IMR-90 (cell line): ENCODE measurements around the gene TRIM4. TPM values are rescaled to one million over a fixed set of nuclear protein-coding genes. Genes with fewer than 3 reads are reported as not detected.

ENCODE experiments used
- ATAC-seq: fragments of 200-7000 bp; cut with Tn5 transposase; 2 replicates; pipeline ENCODE4 v1.9.1; 2020; ENCODE audit warnings: low read depth, mild to moderate bottlenecking, moderate library complexity
- BruUV-seq: library from RNA; stranded (reverse); fragments of 400-500 nt; replicated peaks from 2 replicates; lab custom pipeline; 2021; lab: Mats Ljungman, UMichigan
- CTCF ChIA-PET: fragments of 300-600 bp; formaldehyde crosslinking; extraction: SDS; loops from one replicate; lab custom pipeline; 2021; ENCODE audit warnings: antibody characterized with exemption; lab: Yijun Ruan, JAX
- POLR2A ChIA-PET: fragments of 300-600 bp; sonication (Branson Sonifier 250); formaldehyde crosslinking; loops from one replicate; lab custom pipeline; 2022; ENCODE audit warnings: antibody characterized with exemption; ENCODE audit not compliant: unreplicated experiment; lab: Charles Lee
- DNase-seq: peaks from one replicate; pipeline ENCODE4 v3.0.0; 2013
- H2AFZ ChIP-seq: replicated peaks from 2 replicates; pipeline ENCODE3; 2013; ENCODE audit warnings: low read length, mild to moderate bottlenecking; ENCODE audit not compliant: poor library complexity
- H2AK5ac ChIP-seq: 2 replicates; pipeline ENCODE4 v1.6.1; 2013; ENCODE audit warnings: low read depth, low read length, inconsistent platforms
- H2AK9ac ChIP-seq: replicated peaks from 2 replicates; pipeline ENCODE3; 2013; ENCODE audit warnings: mild to moderate bottlenecking, low read depth, low read length, moderate library complexity; ENCODE audit not compliant: poor library complexity
- H2BK120ac ChIP-seq: 2 replicates; pipeline ENCODE4 v1.6.1; 2013; ENCODE audit warnings: low read depth, low read length, inconsistent platforms
- H2BK15ac ChIP-seq: 3 replicates; pipeline ENCODE4 v1.6.1; 2013; ENCODE audit warnings: low read depth, low read length, inconsistent platforms
- H2BK20ac ChIP-seq: 2 replicates; pipeline ENCODE4 v1.6.1; 2013; ENCODE audit warnings: low read depth, mild to moderate bottlenecking, inconsistent platforms, low read length, moderate library complexity
- H2BK5ac ChIP-seq: 2 replicates; pipeline ENCODE4 v1.6.1; 2013; ENCODE audit warnings: mild to moderate bottlenecking, low read depth, low read length, inconsistent platforms; ENCODE audit not compliant: poor library complexity, severe bottlenecking
- H3K14ac ChIP-seq: replicated peaks from 2 replicates; pipeline ENCODE4 v1.6.1; 2013; ENCODE audit warnings: low read depth, low read length, inconsistent platforms
- H3K18ac ChIP-seq: 2 replicates; pipeline ENCODE4 v1.6.1; 2013; ENCODE audit warnings: low read depth, low read length, control low read depth
- H3K23ac ChIP-seq: 2 replicates; pipeline ENCODE4 v1.6.1; 2013; ENCODE audit warnings: low read depth, low read length, inconsistent platforms
- H3K27ac ChIP-seq: 2 replicates; pipeline ENCODE4 v1.5.1; 2013; ENCODE audit warnings: mild to moderate bottlenecking, control low read depth, low read length; ENCODE audit not compliant: insufficient read depth
- H3K27me3 ChIP-seq: 2 replicates; pipeline ENCODE4 v1.6.1; 2013; ENCODE audit warnings: low read length; ENCODE audit not compliant: control insufficient read depth, insufficient read depth
- H3K36me3 ChIP-seq: 2 replicates; pipeline ENCODE4 v1.6.1; 2013; ENCODE audit warnings: low read length, mixed read lengths; ENCODE audit not compliant: control insufficient read depth, insufficient read depth
- H3K4ac ChIP-seq: 2 replicates; pipeline ENCODE4 v1.6.1; 2013; ENCODE audit warnings: low read depth, low read length, inconsistent platforms
- H3K4me1 ChIP-seq: 2 replicates; pipeline ENCODE4 v1.6.1; 2013; ENCODE audit warnings: low read length, mixed read lengths; ENCODE audit not compliant: control insufficient read depth, insufficient read depth
- H3K4me2 ChIP-seq: 2 replicates; pipeline ENCODE4 v1.6.1; 2013; ENCODE audit warnings: low read depth, mild to moderate bottlenecking, control low read depth, low read length, moderate library complexity
- H3K4me3 ChIP-seq: 2 replicates; pipeline ENCODE4 v1.5.1; 2013; ENCODE audit warnings: low read depth, mild to moderate bottlenecking, control low read depth, low read length, moderate library complexity; ENCODE audit not compliant: insufficient read depth
- H3K56ac ChIP-seq: 2 replicates; pipeline ENCODE4 v1.6.1; 2013; ENCODE audit warnings: low read length, inconsistent platforms; ENCODE audit not compliant: insufficient read depth; ENCODE audit errors: extremely low read depth
- H3K79me1 ChIP-seq, 2 experiments: 2 replicates each; pipeline ENCODE4 v1.6.1; 2013; ENCODE audit warnings: low read length in 2 of 2, inconsistent platforms in 1 of 2, low read depth in 1 of 2
- H3K9ac ChIP-seq: 2 replicates; pipeline ENCODE4 v1.6.1; 2013; ENCODE audit warnings: low read depth, low read length, control low read depth
- H3K9me1 ChIP-seq: 2 replicates; pipeline ENCODE4 v1.6.1; 2013; ENCODE audit warnings: low read length, inconsistent platforms; ENCODE audit not compliant: insufficient read depth
- H3K9me3 ChIP-seq: 2 replicates; pipeline ENCODE4 v1.6.1; 2013; ENCODE audit warnings: low read length; ENCODE audit not compliant: control insufficient read depth, insufficient read depth
- H4K20me1 ChIP-seq: 2 replicates; pipeline ENCODE4 v1.6.1; 2013; ENCODE audit warnings: low read length, inconsistent platforms; ENCODE audit not compliant: insufficient read depth
- H4K5ac ChIP-seq: 2 replicates; pipeline ENCODE4 v1.6.1; 2013; ENCODE audit warnings: mild to moderate bottlenecking, low read depth, low read length, control low read depth
- H4K8ac ChIP-seq, 2 experiments: 2 replicates each; pipeline ENCODE4 v1.6.1; 2013; ENCODE audit warnings: low read depth in 2 of 2, low read length in 2 of 2, control low read depth in 1 of 2, inconsistent platforms in 1 of 2
- H4K91ac ChIP-seq: 2 replicates; pipeline ENCODE4 v1.6.1; 2013; ENCODE audit warnings: low read depth, low read length, inconsistent platforms; ENCODE audit not compliant: insufficient read depth
- BHLHE40 ChIP-seq: fragments of 150-350 bp; IDR thresholded peaks from 2 replicates; pipeline ENCODE4 v1.6.1; 2016; ENCODE audit warnings: mild to moderate bottlenecking, low read depth, low read length
- CEBPB ChIP-seq: IDR thresholded peaks from 2 replicates; pipeline ENCODE4 v1.6.1; 2012; ENCODE audit warnings: low read depth, low read length, improper control_type of control experiment
- CHD1 ChIP-seq: IDR thresholded peaks from 2 replicates; pipeline ENCODE4 v1.6.1; 2012; ENCODE audit warnings: low read depth, low read length, improper control_type of control experiment
- FOS ChIP-seq: fragments of 150-350 bp; IDR thresholded peaks from 2 replicates; pipeline ENCODE4 v1.6.1; 2016; ENCODE audit warnings: low read depth, low read length
- MAFK ChIP-seq: IDR thresholded peaks from 2 replicates; pipeline ENCODE4 v1.6.1; 2012; ENCODE audit warnings: low read depth, low read length, improper control_type of control experiment
- MAZ ChIP-seq: IDR thresholded peaks from 2 replicates; pipeline ENCODE4 v1.6.1; 2012; ENCODE audit warnings: low read depth, mild to moderate bottlenecking, low read length, improper control_type of control experiment, moderate library complexity, borderline replicate concordance
- MXI1 ChIP-seq: IDR thresholded peaks from 2 replicates; pipeline ENCODE4 v1.6.1; 2012; ENCODE audit warnings: low read depth, mild to moderate bottlenecking, low read length, moderate library complexity, borderline replicate concordance
- NFE2L2 ChIP-seq: fragments of 150-350 bp; IDR thresholded peaks from 2 replicates; pipeline ENCODE4 v1.6.1; 2016; ENCODE audit warnings: low read depth, mild to moderate bottlenecking, low read length
- POLR2A ChIP-seq: IDR thresholded peaks from 2 replicates; pipeline ENCODE4 v1.6.1; 2012; ENCODE audit warnings: mild to moderate bottlenecking, low read depth, low read length
- RAD21 ChIP-seq: IDR thresholded peaks from 2 replicates; pipeline ENCODE4 v1.6.1; 2012; ENCODE audit warnings: low read length, improper control_type of control experiment
- RCOR1 ChIP-seq: IDR thresholded peaks from 2 replicates; pipeline ENCODE4 v1.6.1; 2012; ENCODE audit warnings: mild to moderate bottlenecking, low read length, improper control_type of control experiment; ENCODE audit not compliant: insufficient replicate concordance
- RFX5 ChIP-seq: IDR thresholded peaks from 2 replicates; pipeline ENCODE4 v1.8.0; 2012; ENCODE audit warnings: low read depth, mild to moderate bottlenecking, low read length, moderate library complexity
- SMC3 ChIP-seq: fragments of 150-350 bp; IDR thresholded peaks from 2 replicates; pipeline ENCODE4 v1.6.1; 2016; ENCODE audit warnings: low read depth, mild to moderate bottlenecking, antibody characterized with exemption, low read length, moderate library complexity
- WGBS, 2 experiments: methylation state at CpG; one replicate each; pipeline versions ENCODE4 v1.1.5 to v1.1.7; 2013; ENCODE audit warnings: missing lambda C conversion rate in 2 of 2; ENCODE audit not compliant: insufficient read length in 1 of 2; ENCODE audit errors: extremely low coverage in 2 of 2; 5-methylcytosine and 5-hydroxymethylcytosine counted together
- dilution Hi-C: fragments of 300-500 bp; cut with HindIII; formaldehyde crosslinking; loops from one replicate; pipeline ENCODE4 v1.14.3; 2018; ENCODE audit warnings: low sequenced_read_pairs; ENCODE audit not compliant: unreplicated experiment
- in situ Hi-C: fragments of 300-500 bp; cut with MboI; formaldehyde crosslinking; loops from 3 replicates; pipeline ENCODE4 v1.14.3; 2019; ENCODE audit warnings: low sequenced_read_pairs, inconsistent platforms, mixed read lengths
- intact Hi-C: fragments of 100-400 bp; cut with micrococcal nuclease; formaldehyde crosslinking; loops from 2 replicates; pipeline ENCODE4 v1.10.0; 2022
- polyA plus RNA-seq, 3 experiments: library from polyadenylated mRNA; depleted of rRNA; stranded (reverse); fragments of >200 nt; gene quantifications; 2 replicates each; pipeline ENCODE4 v1.2.3, GENCODE V29; 2012; ENCODE audit warnings: low replicate concordance in 1 of 3
- total RNA-seq: library from RNA; depleted of rRNA; stranded (reverse); fragments of >200 nt; gene quantifications from 2 replicates; pipeline ENCODE4 v1.2.3, GENCODE V29; 2012
- TF ChIP-seq, protein P1 (sequence below): conservative IDR thresholded peaks from 2 replicates; pipeline ENCODE4 v1.5.1; 2012; ENCODE audit warnings: mild to moderate bottlenecking, low read depth, low read length, improper control_type of control experiment
- TF ChIP-seq, protein P2 (sequence below): fragments of 150-350 bp; IDR thresholded peaks from 2 replicates; pipeline ENCODE4 v1.6.1; 2016; ENCODE audit warnings: low read depth, mild to moderate bottlenecking, low read length, moderate library complexity, borderline replicate concordance
- TF ChIP-seq, protein P3 (sequence below): fragments of 150-350 bp; IDR thresholded peaks from 2 replicates; pipeline ENCODE4 v1.6.1; 2017; ENCODE audit warnings: mild to moderate bottlenecking, antibody characterized with exemption, low read length, low read depth

Gene TRIM4
- total and polyA plus RNA-seq, 2 of the 4 experiments (the other 2 are of a cell fraction), result 10.6 to 13.4 TPM

DNA sequence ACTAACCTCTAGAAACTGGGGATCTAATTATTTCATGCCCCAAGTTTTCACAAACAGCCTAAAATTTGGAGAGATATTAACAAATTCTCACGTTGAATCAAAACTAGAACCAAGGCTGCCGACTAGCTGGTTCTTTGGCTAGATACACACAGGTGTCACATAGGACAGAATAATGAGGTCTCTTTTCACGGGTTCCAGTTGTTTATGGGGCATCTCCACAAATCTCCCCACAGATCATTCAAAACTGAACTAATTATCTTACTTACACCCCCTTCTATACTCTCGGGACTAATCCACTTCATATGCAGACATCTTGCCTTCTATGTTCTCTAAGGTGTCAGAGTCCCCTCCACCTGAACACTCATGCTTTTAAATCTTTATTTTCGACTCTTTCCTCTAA, 26.1 kb downstream of the TRIM4 start:
- no peak overlapping the region for H2BK120ac ChIP-seq
- no peak overlapping the region for H3K4ac ChIP-seq
- H3K18ac ChIP-seq, result no peak overlapping the region
- no peaks in the 10 kb centered on the region for H3K79me1 ChIP-seq
- no peak overlapping the region for H3K56ac ChIP-seq
- no TSS peak for BruUV-seq
- TF ChIP-seq SMC3 (no peak), FOS (no peak), MAZ (no peak), BHLHE40 (no peak), RFX5 (no peak), POLR2A (no peak), CHD1 (no peak), RAD21 (no peak), RCOR1 (no peak), MXI1 (no peak), NFE2L2 (no peak), MAFK (no peak), CEBPB (no peak)
- TF ChIP-seq, protein P1, sequence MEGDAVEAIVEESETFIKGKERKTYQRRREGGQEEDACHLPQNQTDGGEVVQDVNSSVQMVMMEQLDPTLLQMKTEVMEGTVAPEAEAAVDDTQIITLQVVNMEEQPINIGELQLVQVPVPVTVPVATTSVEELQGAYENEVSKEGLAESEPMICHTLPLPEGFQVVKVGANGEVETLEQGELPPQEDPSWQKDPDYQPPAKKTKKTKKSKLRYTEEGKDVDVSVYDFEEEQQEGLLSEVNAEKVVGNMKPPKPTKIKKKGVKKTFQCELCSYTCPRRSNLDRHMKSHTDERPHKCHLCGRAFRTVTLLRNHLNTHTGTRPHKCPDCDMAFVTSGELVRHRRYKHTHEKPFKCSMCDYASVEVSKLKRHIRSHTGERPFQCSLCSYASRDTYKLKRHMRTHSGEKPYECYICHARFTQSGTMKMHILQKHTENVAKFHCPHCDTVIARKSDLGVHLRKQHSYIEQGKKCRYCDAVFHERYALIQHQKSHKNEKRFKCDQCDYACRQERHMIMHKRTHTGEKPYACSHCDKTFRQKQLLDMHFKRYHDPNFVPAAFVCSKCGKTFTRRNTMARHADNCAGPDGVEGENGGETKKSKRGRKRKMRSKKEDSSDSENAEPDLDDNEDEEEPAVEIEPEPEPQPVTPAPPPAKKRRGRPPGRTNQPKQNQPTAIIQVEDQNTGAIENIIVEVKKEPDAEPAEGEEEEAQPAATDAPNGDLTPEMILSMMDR, result no peak
- TF ChIP-seq, protein P2, sequence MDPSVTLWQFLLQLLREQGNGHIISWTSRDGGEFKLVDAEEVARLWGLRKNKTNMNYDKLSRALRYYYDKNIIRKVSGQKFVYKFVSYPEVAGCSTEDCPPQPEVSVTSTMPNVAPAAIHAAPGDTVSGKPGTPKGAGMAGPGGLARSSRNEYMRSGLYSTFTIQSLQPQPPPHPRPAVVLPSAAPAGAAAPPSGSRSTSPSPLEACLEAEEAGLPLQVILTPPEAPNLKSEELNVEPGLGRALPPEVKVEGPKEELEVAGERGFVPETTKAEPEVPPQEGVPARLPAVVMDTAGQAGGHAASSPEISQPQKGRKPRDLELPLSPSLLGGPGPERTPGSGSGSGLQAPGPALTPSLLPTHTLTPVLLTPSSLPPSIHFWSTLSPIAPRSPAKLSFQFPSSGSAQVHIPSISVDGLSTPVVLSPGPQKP, result no peak
- TF ChIP-seq, protein P3, sequence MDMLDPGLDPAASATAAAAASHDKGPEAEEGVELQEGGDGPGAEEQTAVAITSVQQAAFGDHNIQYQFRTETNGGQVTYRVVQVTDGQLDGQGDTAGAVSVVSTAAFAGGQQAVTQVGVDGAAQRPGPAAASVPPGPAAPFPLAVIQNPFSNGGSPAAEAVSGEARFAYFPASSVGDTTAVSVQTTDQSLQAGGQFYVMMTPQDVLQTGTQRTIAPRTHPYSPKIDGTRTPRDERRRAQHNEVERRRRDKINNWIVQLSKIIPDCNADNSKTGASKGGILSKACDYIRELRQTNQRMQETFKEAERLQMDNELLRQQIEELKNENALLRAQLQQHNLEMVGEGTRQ, result no peak
- H2AK9ac ChIP-seq, result no peak overlapping the region
- H3K27ac ChIP-seq, result no peak overlapping the region
- no peak overlapping the region for H2BK20ac ChIP-seq
- H3K4me2 ChIP-seq, result no peak overlapping the region
- no peaks in the 10 kb centered on the region for H3K9me3 ChIP-seq
- H2AK5ac ChIP-seq, result no peak overlapping the region
- no peak overlapping the region for H3K4me3 ChIP-seq
- intact Hi-C loops (loop anchor here (10.0 kb wide), 1 partner anchor 258 kb away; no protein-coding TSS in a partner anchor), in situ Hi-C loops (no loop called here), dilution Hi-C loops (no loop called here)
- H3K14ac ChIP-seq, result no peak overlapping the region
- ChIA-PET POLR2A (no interaction called here), CTCF (no interaction called here)
- H4K8ac ChIP-seq, result no peak overlapping the region
- no peak overlapping the region for H2BK5ac ChIP-seq
- H3K9ac ChIP-seq, result no peak overlapping the region
- H4K20me1 ChIP-seq, result no peaks in the 10 kb centered on the region
- peaks cover 10% of the 10 kb centered on the region for H3K36me3 ChIP-seq
- H2AFZ ChIP-seq, result no peak overlapping the region
- H3K4me1 ChIP-seq, result no peaks in the 10 kb centered on the region
- 69% methylated on average over 3 of the region's 5 CpGs; no CpG with 5 or more reads in 1 of the 2 experiments for WGBS, 2 experiments
- no peak overlapping the region for H3K23ac ChIP-seq
- DNase-seq (no peak), ATAC-seq (no peak)
- H3K27me3 ChIP-seq, result no peaks in the 10 kb centered on the region
- H2BK15ac ChIP-seq, result no peak overlapping the region
- H3K9me1 ChIP-seq, result no peaks in the 10 kb centered on the region; the same call in 1 of the 2 replicates
- no peak overlapping the region for H4K5ac ChIP-seq
- no peak overlapping the region for H4K91ac ChIP-seq
